Chondrocyte (in vitro differentiated cells): ENCODE data around the gene RPTOR. TPM values are rescaled to one million over a fixed set of nuclear protein-coding genes. Genes with fewer than 3 reads are reported as not detected.

Source experiments
- DNase-seq: peaks from one replicate; pipeline ENCODE4 v3.0.0; 2021; ENCODE audit warnings: mixed read lengths, low spot score
- H3K27ac Mint-ChIP-seq: one replicate; pipeline ENCODE4 v1.8.0; 2021; ENCODE audit warnings: mild to moderate bottlenecking, moderate library complexity, mixed read lengths; ENCODE audit not compliant: unreplicated experiment
- H3K27me3 Mint-ChIP-seq: 2 replicates; pipeline ENCODE4 v1.8.0; 2021; ENCODE audit warnings: low read depth, mixed read lengths
- H3K36me3 Mint-ChIP-seq: 2 replicates; pipeline ENCODE4 v1.8.0; 2021; ENCODE audit warnings: low read depth, mixed read lengths
- H3K4me1 Mint-ChIP-seq: 2 replicates; pipeline ENCODE4 v1.8.0; 2021; ENCODE audit warnings: low read depth, mild to moderate bottlenecking, mixed read lengths
- H3K4me3 Mint-ChIP-seq: one replicate; pipeline ENCODE4 v1.8.0; 2021; ENCODE audit warnings: mild to moderate bottlenecking, moderate library complexity, mixed read lengths; ENCODE audit not compliant: unreplicated experiment
- H3K9me3 Mint-ChIP-seq: 2 replicates; pipeline ENCODE4 v1.8.0; 2021; ENCODE audit warnings: low read depth, mixed read lengths
- total RNA-seq: library from RNA; stranded (reverse); gene quantifications from 3 replicates; pipeline ENCODE4 v1.2.1, GENCODE V29; 2021
- TF ChIP-seq, protein P1 (sequence below): fragments of 200-600 bp; sonication (generic); IDR thresholded peaks from 2 replicates; pipeline ENCODE4 v1.5.0; 2021; ENCODE audit warnings: antibody characterized with exemption, mild to moderate bottlenecking, moderate library complexity

RPTOR gene
- total RNA-seq, 1 donor from 2014 or later, result 30.9 TPM

GRCh38 chr17:81000631-81001357 is 456.2 kb downstream of the RPTOR start:
- no peak for DNase-seq
- no peaks in the 10 kb centered on the region for H3K9me3 Mint-ChIP-seq
- H3K4me3 Mint-ChIP-seq, result no peak overlapping the region
- TF ChIP-seq, protein P1, sequence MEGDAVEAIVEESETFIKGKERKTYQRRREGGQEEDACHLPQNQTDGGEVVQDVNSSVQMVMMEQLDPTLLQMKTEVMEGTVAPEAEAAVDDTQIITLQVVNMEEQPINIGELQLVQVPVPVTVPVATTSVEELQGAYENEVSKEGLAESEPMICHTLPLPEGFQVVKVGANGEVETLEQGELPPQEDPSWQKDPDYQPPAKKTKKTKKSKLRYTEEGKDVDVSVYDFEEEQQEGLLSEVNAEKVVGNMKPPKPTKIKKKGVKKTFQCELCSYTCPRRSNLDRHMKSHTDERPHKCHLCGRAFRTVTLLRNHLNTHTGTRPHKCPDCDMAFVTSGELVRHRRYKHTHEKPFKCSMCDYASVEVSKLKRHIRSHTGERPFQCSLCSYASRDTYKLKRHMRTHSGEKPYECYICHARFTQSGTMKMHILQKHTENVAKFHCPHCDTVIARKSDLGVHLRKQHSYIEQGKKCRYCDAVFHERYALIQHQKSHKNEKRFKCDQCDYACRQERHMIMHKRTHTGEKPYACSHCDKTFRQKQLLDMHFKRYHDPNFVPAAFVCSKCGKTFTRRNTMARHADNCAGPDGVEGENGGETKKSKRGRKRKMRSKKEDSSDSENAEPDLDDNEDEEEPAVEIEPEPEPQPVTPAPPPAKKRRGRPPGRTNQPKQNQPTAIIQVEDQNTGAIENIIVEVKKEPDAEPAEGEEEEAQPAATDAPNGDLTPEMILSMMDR, result no peak
- H3K27ac Mint-ChIP-seq, result no peak overlapping the region
- peaks cover 14% of the 10 kb centered on the region for H3K36me3 Mint-ChIP-seq
- H3K4me1 Mint-ChIP-seq, result peaks cover 17% of the 10 kb centered on the region
- H3K27me3 Mint-ChIP-seq, result peaks cover 26% of the 10 kb centered on the region

DNA sequence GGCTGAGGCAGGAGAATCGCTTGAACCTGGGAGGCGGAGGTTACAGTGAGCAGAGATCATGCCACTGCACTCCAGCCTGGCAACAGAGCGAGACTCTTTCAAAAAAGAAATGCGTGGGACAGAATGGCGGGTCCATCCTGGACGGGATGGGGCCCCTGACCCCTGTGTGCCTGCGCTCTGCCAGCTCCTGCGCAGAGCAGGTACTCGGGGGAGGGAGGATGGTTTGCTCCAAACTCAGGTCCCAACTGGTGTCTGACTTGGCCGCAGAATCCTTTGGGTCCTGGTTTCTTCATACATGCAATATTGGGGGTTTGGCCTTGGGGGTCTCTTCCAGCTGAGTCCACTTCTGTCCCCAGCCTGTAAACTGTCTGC is 457.4 kb downstream of the RPTOR start:
- H3K27ac Mint-ChIP-seq, result no peak overlapping the region
- H3K4me1 Mint-ChIP-seq, result peaks cover 17% of the 10 kb centered on the region
- no peak for DNase-seq
- TF ChIP-seq, protein P1, result no peak
- H3K4me3 Mint-ChIP-seq, result no peak overlapping the region
- peaks cover 10% of the 10 kb centered on the region for H3K36me3 Mint-ChIP-seq
- no peaks in the 10 kb centered on the region for H3K9me3 Mint-ChIP-seq
- peaks cover 35% of the 10 kb centered on the region for H3K27me3 Mint-ChIP-seq

DNA sequence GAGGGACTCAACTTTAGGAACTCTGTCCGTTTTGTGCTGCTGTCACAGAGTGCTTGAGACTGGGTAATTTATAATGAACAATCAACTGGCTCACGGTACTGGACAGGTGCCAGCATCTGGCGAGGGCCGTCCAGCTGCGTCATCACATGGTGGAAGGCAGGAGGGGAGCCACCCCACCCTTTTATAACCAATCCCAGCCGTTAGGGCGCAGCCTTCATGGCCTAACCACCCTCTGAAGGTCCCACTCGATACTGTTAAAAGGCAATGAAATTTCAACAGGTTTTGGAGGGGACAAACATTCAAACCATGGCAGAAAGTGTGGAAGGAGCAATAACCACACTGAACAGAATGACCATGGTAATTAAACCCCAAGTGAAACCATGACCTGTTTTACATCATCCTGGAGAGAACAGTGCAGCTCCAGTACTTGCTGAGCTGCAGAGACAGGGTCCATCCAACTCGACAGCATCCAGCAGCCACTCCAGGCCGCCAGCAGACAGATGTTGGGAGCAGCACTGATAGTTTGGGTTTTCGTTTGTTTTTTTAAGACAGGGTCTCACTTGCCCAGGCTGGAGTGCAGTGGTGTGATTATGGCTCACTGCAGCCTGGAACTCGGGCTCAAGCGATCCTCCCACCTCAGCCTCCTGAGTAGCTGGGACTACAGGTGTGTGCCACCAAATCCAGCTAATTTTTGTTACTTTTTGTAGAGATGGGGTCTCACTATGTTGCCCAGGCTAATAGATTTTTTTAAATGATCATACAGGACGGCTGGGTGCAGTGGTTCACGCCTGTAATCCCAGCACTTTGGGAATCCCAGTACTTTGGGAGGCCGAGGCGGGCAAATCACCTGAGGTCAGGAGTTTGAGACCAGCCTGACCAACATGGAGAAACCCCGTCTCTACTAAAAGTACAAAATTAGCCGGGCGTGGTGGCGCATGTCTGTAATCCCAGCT is 458.0 kb downstream of the RPTOR start:
- Mint-ChIP-seq H3K9me3 (no peaks in the 10 kb centered on the region), H3K4me1 (peaks cover 17% of the 10 kb centered on the region), H3K27me3 (peaks cover 40% of the 10 kb centered on the region), H3K4me3 (no peak overlapping the region), H3K27ac (no peak overlapping the region), H3K36me3 (peaks cover 8% of the 10 kb centered on the region)
- no peak for DNase-seq
- TF ChIP-seq, protein P1, result no peak

DNA sequence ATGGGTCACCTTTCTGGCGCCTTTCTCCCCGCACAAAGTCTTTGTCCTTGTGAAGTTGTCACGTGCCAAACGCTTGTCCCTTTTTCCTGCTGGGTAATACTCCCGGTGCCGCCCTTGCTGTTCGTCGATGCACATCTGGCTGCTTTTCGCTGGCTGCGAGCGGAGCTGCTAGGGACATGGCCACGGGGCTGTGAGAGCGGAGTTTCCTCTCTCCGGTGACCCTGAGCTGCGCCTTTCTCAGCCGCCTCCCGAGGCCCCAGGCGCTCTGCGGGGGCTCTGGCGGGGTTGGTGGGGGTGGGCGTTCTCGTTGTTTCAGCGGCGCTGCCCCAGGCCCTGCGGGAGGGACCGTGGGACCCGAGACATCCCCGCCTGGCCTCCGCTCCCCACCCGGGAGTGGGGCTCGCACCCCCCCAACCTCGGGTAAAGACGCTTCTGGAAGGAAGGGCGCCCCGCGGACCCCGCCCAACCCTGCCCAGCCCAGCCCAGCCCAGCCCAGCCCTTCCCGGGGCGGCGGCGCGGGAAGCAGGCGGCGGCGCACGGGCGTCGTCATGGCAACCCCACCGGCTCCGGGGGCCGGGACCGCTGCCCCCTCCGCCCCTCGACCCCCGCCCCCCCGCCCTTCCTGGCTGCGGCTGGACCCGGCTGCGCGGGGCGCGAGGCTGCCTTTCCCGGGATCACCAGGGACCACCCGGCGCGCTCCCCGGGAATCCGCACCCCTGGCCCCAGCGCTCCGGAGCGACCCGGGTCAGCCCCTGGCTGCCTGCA is 459.3 kb downstream of the RPTOR start:
- TF ChIP-seq, protein P1, result no peak
- H3K4me1 Mint-ChIP-seq, result peaks cover 17% of the 10 kb centered on the region
- DNase-seq, result no peak
- H3K9me3 Mint-ChIP-seq, result no peaks in the 10 kb centered on the region
- peak overlapping the region; percentile 35 for H3K4me3 Mint-ChIP-seq
- peaks cover 42% of the 10 kb centered on the region for H3K27me3 Mint-ChIP-seq
- peaks cover 5% of the 10 kb centered on the region for H3K36me3 Mint-ChIP-seq
- H3K27ac Mint-ChIP-seq, result no peak overlapping the region

DNA sequence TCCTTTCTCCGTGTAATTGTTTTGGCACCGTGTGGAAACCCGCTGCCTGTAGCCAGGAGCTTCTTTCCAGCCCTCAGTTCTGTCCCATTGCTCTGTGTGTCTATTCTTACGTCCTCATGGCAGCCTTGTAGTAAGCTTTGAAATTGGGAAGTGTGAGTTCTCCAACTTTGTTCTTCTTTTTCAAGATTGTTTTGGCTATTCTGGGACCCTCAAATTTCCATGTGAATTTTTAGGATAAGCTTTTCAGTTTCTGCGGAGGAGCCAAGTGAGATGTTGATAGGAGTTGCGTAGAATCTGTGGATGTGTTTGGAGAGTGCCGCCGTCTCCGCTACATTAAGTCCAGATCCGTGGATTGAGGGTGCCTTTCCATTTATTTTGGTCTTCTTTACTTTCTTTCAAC is 462.3 kb downstream of the RPTOR start:
- no peak for DNase-seq
- H3K27me3 Mint-ChIP-seq, result peaks cover 36% of the 10 kb centered on the region

More for the DNA sequence above, 462.3 kb downstream of the RPTOR start:
- Mint-ChIP-seq H3K4me1 (peaks cover 18% of the 10 kb centered on the region), H3K36me3 (peaks cover 5% of the 10 kb centered on the region), H3K4me3 (no peak overlapping the region), H3K27ac (no peak overlapping the region), H3K9me3 (peaks cover 10% of the 10 kb centered on the region)
- TF ChIP-seq, protein P1, result no peak
